Lower leg skin (tissue), 3 donors: ENCODE results near the gene SDK1.

ENCODE experiments used
- POLR2A ChIP-seq, 2 donors: fragments of 450-650 bp; IDR thresholded peaks; one replicate each; pipeline ENCODE4 v1.6.1; 2016 to 2017; ENCODE audit warnings: antibody characterized with exemption in 2 of 2, mild to moderate bottlenecking in 1 of 2, moderate library complexity in 1 of 2
- TF ChIP-seq, protein P1 (sequence below), 3 donors: fragments of 450-650 bp; IDR thresholded peaks; one replicate each; pipeline ENCODE4 v1.5.1; 2016; ENCODE audit warnings: antibody characterized with exemption in 3 of 3, mild to moderate bottlenecking in 3 of 3, moderate library complexity in 2 of 3

DNA sequence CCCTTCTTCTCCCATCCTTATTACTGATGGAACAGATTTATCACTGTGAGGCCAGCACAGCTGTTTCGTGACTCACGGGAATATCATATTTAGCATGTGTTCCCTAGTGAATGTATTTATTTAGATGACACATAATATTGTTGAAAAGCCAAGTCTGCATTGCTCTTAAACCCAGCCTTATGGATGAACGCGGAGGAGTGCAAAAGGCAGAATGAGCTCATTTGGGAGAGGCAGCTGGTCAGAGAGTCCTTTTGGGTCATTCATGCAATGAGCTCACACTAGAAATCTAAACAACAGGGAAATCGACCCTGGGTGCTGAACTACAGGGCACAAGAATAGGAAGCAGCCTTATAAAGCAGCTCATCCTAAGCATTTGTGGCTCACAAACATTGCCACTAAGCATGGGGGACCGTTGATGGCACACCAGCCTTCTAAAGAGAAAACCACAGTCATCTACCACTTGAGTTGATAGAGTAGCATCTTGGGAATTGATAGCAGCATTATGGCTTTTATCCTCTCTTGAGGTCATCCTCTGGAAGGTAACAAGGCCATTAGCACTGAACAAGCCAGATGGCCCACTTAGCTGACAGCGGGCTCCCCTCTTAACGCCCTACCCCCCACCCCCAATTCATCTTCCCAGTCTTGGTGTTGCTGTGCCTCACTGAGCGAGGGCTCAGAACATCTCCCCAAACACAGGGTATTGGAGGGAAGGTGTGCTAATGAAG, 32.9 kb upstream of the SDK1 start:
- TF ChIP-seq POLR2A (IDR thresholded peaks at IDR 0.05) = no peak
- TF ChIP-seq, protein P1, sequence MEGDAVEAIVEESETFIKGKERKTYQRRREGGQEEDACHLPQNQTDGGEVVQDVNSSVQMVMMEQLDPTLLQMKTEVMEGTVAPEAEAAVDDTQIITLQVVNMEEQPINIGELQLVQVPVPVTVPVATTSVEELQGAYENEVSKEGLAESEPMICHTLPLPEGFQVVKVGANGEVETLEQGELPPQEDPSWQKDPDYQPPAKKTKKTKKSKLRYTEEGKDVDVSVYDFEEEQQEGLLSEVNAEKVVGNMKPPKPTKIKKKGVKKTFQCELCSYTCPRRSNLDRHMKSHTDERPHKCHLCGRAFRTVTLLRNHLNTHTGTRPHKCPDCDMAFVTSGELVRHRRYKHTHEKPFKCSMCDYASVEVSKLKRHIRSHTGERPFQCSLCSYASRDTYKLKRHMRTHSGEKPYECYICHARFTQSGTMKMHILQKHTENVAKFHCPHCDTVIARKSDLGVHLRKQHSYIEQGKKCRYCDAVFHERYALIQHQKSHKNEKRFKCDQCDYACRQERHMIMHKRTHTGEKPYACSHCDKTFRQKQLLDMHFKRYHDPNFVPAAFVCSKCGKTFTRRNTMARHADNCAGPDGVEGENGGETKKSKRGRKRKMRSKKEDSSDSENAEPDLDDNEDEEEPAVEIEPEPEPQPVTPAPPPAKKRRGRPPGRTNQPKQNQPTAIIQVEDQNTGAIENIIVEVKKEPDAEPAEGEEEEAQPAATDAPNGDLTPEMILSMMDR (IDR thresholded peaks at IDR 0.05) = no peak
